PC-3 (cell line): ENCODE measurements around the gene PRDM5. TPM values are rescaled to one million over a fixed set of nuclear protein-coding genes. Genes with fewer than 3 reads are reported as not detected.

Experiments
- ATAC-seq: fragments of 200-7000 bp; cut with Tn5 transposase; 2 replicates; pipeline ENCODE4 v1.9.1; 2020; ENCODE audit warnings: mild to moderate bottlenecking, moderate library complexity
- BruUV-seq: library from RNA; stranded (reverse); fragments of 400-500 nt; replicated peaks from 2 replicates; lab custom pipeline; 2021; lab: Mats Ljungman, UMichigan
- CTCF ChIA-PET: fragments of 300-600 bp; sonication (Branson Sonifier 250); formaldehyde crosslinking; loops from one replicate; lab custom pipeline; 2022; ENCODE audit warnings: antibody characterized with exemption; lab: Charles Lee
- POLR2A ChIA-PET: fragments of 300-600 bp; sonication (Branson Sonifier 250); formaldehyde crosslinking; loops from one replicate; lab custom pipeline; 2022; ENCODE audit warnings: antibody characterized with exemption; ENCODE audit not compliant: unreplicated experiment; lab: Charles Lee
- DNase-seq: peaks from one replicate; pipeline ENCODE4 v3.0.0-alpha.2; 2015
- H2AFZ ChIP-seq: fragments of 300-600 bp; sonication (generic); 2 replicates; pipeline ENCODE4 v1.6.0; 2016; ENCODE audit warnings: antibody characterized with exemption, low read length
- H3F3A ChIP-seq: fragments of 300-600 bp; sonication (generic); one replicate; pipeline ENCODE4 v1.6.0; 2017; ENCODE audit warnings: antibody characterized with exemption, low read length, control low read depth, mild to moderate bottlenecking; ENCODE audit not compliant: unreplicated experiment
- H3K27ac ChIP-seq: fragments of 300-600 bp; sonication (generic); 2 replicates; pipeline ENCODE4 v1.5.1; 2016; ENCODE audit warnings: mild to moderate bottlenecking, low read length
- H3K27me3 ChIP-seq: fragments of 300-600 bp; sonication (generic); 2 replicates; pipeline ENCODE4 v1.6.1; 2016; ENCODE audit warnings: low read length, mixed read lengths
- H3K36me3 ChIP-seq: fragments of 300-600 bp; sonication (generic); 2 replicates; pipeline ENCODE4 v1.6.1; 2016; ENCODE audit warnings: low read depth, mixed run types, low read length, mixed read lengths
- H3K4me1 ChIP-seq: fragments of 300-600 bp; sonication (generic); 2 replicates; pipeline ENCODE4 v1.5.1; 2016; ENCODE audit warnings: low read length; ENCODE audit not compliant: insufficient read depth
- H3K4me2 ChIP-seq: fragments of 300-600 bp; sonication (generic); 2 replicates; pipeline ENCODE4 v1.6.0; 2016; ENCODE audit warnings: low read length
- H3K4me3 ChIP-seq: fragments of 300-600 bp; sonication (generic); 2 replicates; pipeline ENCODE4 v1.5.1; 2016; ENCODE audit warnings: mild to moderate bottlenecking, low read length, mixed read lengths
- H3K79me2 ChIP-seq: fragments of 300-600 bp; sonication (generic); 2 replicates; pipeline ENCODE4 v1.6.1; 2017; ENCODE audit warnings: low read length, mixed read lengths
- H3K9ac ChIP-seq: fragments of 300-600 bp; sonication (generic); 2 replicates; pipeline ENCODE4 v1.6.0; 2016; ENCODE audit warnings: mild to moderate bottlenecking, low read length
- H3K9me2 ChIP-seq: fragments of 300-600 bp; sonication (generic); replicated peaks from 2 replicates; pipeline ENCODE4 v1.6.1; 2016; ENCODE audit warnings: mixed run types, low read length, mixed read lengths
- H3K9me3 ChIP-seq: fragments of 300-600 bp; sonication (generic); 2 replicates; pipeline ENCODE4 v1.6.1; 2016; ENCODE audit warnings: low read length, mixed read lengths
- H4K20me1 ChIP-seq: fragments of 300-600 bp; sonication (generic); 2 replicates; pipeline ENCODE4 v1.6.1; 2016; ENCODE audit warnings: low read length, mixed read lengths
- CTCF ChIP-seq: fragments of 300-600 bp; sonication (generic); conservative IDR thresholded peaks from 2 replicates; pipeline ENCODE4 v1.5.1; 2017; ENCODE audit warnings: antibody characterized with exemption, low read depth, mild to moderate bottlenecking, low read length
- EZH2 ChIP-seq: fragments of 300-600 bp; sonication (generic); IDR thresholded peaks from one replicate; pipeline ENCODE4 v1.6.1; 2017; ENCODE audit warnings: antibody characterized with exemption, mild to moderate bottlenecking, low read length; ENCODE audit not compliant: unreplicated experiment
- EZH2phosphoT487 ChIP-seq: fragments of 300-600 bp; sonication (generic); IDR thresholded peaks from 2 replicates; pipeline ENCODE4 v1.6.1; 2018; ENCODE audit warnings: mild to moderate bottlenecking, antibody characterized with exemption, low read length, borderline replicate concordance
- intact Hi-C: fragments of 100-400 bp; cut with micrococcal nuclease; formaldehyde crosslinking; loops from 2 replicates; pipeline ENCODE4 v1.9.0; 2023
- total RNA-seq: library from RNA; depleted of rRNA; stranded (reverse); fragments of >200 nt; gene quantifications from 2 replicates; pipeline ENCODE4 v1.2.3, GENCODE V29; 2014

PRDM5 gene
- total RNA-seq, 1 experiment from 2014 or later = 2.4 TPM

- Histone ChIP-seq H3K4me1 (peaks cover 21% of the 10 kb centered on the region), H3K27me3 (no peaks in the 10 kb centered on the region), H3K9me2 (no peaks in the 10 kb centered on the region), H2AFZ (peak overlapping the region; percentile 99), H3K9ac (peak overlapping the region; percentile 79; the same call in 1 of the 2 replicates), H3K36me3 (no peaks in the 10 kb centered on the region), H4K20me1 (no peaks in the 10 kb centered on the region), H3K27ac (no peak overlapping the region), H3K4me3 (peak overlapping the region; percentile 89), H3F3A (no peaks in the 10 kb centered on the region), H3K4me2 (peak overlapping the region; percentile 96), H3K79me2 (no peaks in the 10 kb centered on the region), H3K9me3 (no peaks in the 10 kb centered on the region)
- DNase-seq = no peak
- CTCF ChIA-PET = no interaction called here
- TF ChIP-seq EZH2 (no peak), EZH2phosphoT487 (no peak), CTCF (no peak)
- intact Hi-C loops = loop anchor here (5.0 kb wide), 1 partner anchor 129 kb away; no protein-coding TSS in a partner anchor
- POLR2A ChIA-PET = no interaction called here
- ATAC-seq = no peak
- TSS peak; percentile 76 for BruUV-seq
Measured at GRCh38 chr4:120923207-120923522, 639 bp upstream of the PRDM5 start.

GRCh38 chr4:120921456-120922380, 808 bp downstream of the PRDM5 start:
- H3K4me3 ChIP-seq = peak overlapping the region; percentile 89
- ATAC-seq = peak; percentile 71
- H3K9me3 ChIP-seq = no peaks in the 10 kb centered on the region
- ChIA-PET CTCF (no interaction called here), POLR2A (no interaction called here)
- H3K4me1 ChIP-seq = peaks cover 21% of the 10 kb centered on the region
- peak overlapping the region; percentile 79 for H3K9ac ChIP-seq
- peak overlapping the region; percentile 39 for H3K27ac ChIP-seq
- no peaks in the 10 kb centered on the region for H3K27me3 ChIP-seq
- BruUV-seq = TSS peak; percentile 63
- no peaks in the 10 kb centered on the region for H3K9me2 ChIP-seq
- H3F3A ChIP-seq = no peaks in the 10 kb centered on the region
- peak; percentile 53 for DNase-seq
- peak overlapping the region; percentile 99 for H2AFZ ChIP-seq
- TF ChIP-seq EZH2phosphoT487 = no peak
- TF ChIP-seq CTCF = no peak
- TF ChIP-seq EZH2 = no peak
- H3K36me3 ChIP-seq = no peaks in the 10 kb centered on the region
- H3K4me2 ChIP-seq = peak overlapping the region; percentile 96
- intact Hi-C loops = loop anchor here (5.0 kb wide), 1 partner anchor 131 kb away; no protein-coding TSS in a partner anchor
- H4K20me1 ChIP-seq = no peaks in the 10 kb centered on the region
- H3K79me2 ChIP-seq = no peaks in the 10 kb centered on the region

GRCh38 chr4:120920666-120921065, 1.9 kb downstream of the PRDM5 start:
- intact Hi-C loops = loop anchor here (5.0 kb wide), 1 partner anchor 132 kb away; no protein-coding TSS in a partner anchor
- ATAC-seq (no peak), DNase-seq (no peak)
- Histone ChIP-seq H3K9me2 (no peaks in the 10 kb centered on the region), H3K4me3 (no peak overlapping the region), H2AFZ (no peak overlapping the region), H3K36me3 (no peaks in the 10 kb centered on the region), H4K20me1 (no peaks in the 10 kb centered on the region), H3K27me3 (no peaks in the 10 kb centered on the region), H3K9ac (no peak overlapping the region), H3K79me2 (no peaks in the 10 kb centered on the region), H3K4me1 (peaks cover 21% of the 10 kb centered on the region), H3F3A (no peaks in the 10 kb centered on the region), H3K4me2 (peak overlapping the region; percentile 96; the same call in 1 of the 2 replicates), H3K9me3 (no peaks in the 10 kb centered on the region), H3K27ac (no peak overlapping the region)
- POLR2A ChIA-PET = no interaction called here
- CTCF ChIA-PET = no interaction called here
- BruUV-seq = no TSS peak
- no peak for TF ChIP-seq EZH2phosphoT487
- TF ChIP-seq EZH2 = no peak
- TF ChIP-seq CTCF = no peak
